ENCODE data around the gene NCOA7. TPM values are rescaled to one million over a fixed set of nuclear protein-coding genes. Genes with fewer than 3 reads are reported as not detected.

The NCOA7 gene
- total and polyA plus RNA-seq, 11 donors = 3.8 to 23.1 (median 8.2) TPM

- Histone ChIP-seq H3K4me1 (peaks cover 0 to 50% (median 23%) of the 10 kb centered on the region in 12 donors), H3K27ac (peak overlapping the region in 8 of 12 donors; percentile 1 to 46 (median 21)), H3K36me3 (no peaks in the 10 kb centered on the region), H3K4me3 (no peak overlapping the region), H3K9me3 (no peaks in the 10 kb centered on the region), H3K27me3 (no peaks in the 10 kb centered on the region)
- DNase-seq (no peak), ATAC-seq (peak in 1 of 4 donors; percentile 68)
- intact Hi-C loops (cut with DNase I) = loop anchor here in 3 of 10 donors (5.0 kb wide), 1 partner anchor 48 kb away; the partner anchor contains the start of gene NCOA7 (in 3 of the 3)
- 43 to 58% (median 51%) methylated on average over 1 of the region's 1 CpG for WGBS, 4 donors
- no peak for TF ChIP-seq CTCF (IDR thresholded peaks at IDR 0.05)
- no peak for TF ChIP-seq POLR2A (IDR thresholded peaks at IDR 0.05)
These were observed 49.1 kb downstream of the NCOA7 start for GRCh38 chr6:125839879-125840278.

- peaks cover 0 to 51% (median 28%) of the 10 kb centered on the region in 12 donors for H3K4me1 ChIP-seq
- no peaks in the 10 kb centered on the region for H3K27me3 ChIP-seq
- intact Hi-C loops (cut with DNase I) = loop anchor here in 1 of 10 donors (5.0 kb wide), 1 partner anchor 49 kb away; the partner anchor contains the start of gene NCOA7
- no peak for DNase-seq
- no peak for TF ChIP-seq POLR2A (IDR thresholded peaks at IDR 0.05)
- no peak for ATAC-seq
- 96 to 98% (median 98%) methylated on average over 5 of the region's 5 CpGs for WGBS, 4 donors
- no peak overlapping the region for H3K27ac ChIP-seq
- H3K36me3 ChIP-seq = no peaks in the 10 kb centered on the region
- H3K4me3 ChIP-seq = no peak overlapping the region
- no peaks in the 10 kb centered on the region for H3K9me3 ChIP-seq
These were observed 50.8 kb downstream of the NCOA7 start for GRCh38 chr6:125841356-125842090.

GRCh38 chr6:125842091-125842626 is 51.4 kb downstream of the NCOA7 start:
- no peak for TF ChIP-seq CTCF (IDR thresholded peaks at IDR 0.05)
- no peak for TF ChIP-seq POLR2A (IDR thresholded peaks at IDR 0.05)
- H3K27me3 ChIP-seq = no peaks in the 10 kb centered on the region
- intact Hi-C loops (cut with DNase I) = loop anchor here in 1 of 10 donors (5.0 kb wide), 1 partner anchor 50 kb away; the partner anchor contains the start of gene NCOA7
- no peaks in the 10 kb centered on the region for H3K9me3 ChIP-seq
- H3K27ac ChIP-seq = no peak overlapping the region
- peaks cover 0 to 52% (median 31%) of the 10 kb centered on the region in 12 donors for H3K4me1 ChIP-seq
- H3K36me3 ChIP-seq = no peaks in the 10 kb centered on the region
- no peak overlapping the region for H3K4me3 ChIP-seq
- no peak for DNase-seq
- 94 to 96% (median 95%) methylated on average over 5 of the region's 5 CpGs for WGBS, 4 donors
- ATAC-seq = no peak

GRCh38 chr6:125843593-125843992 is 52.8 kb downstream of the NCOA7 start:
- Histone ChIP-seq H3K4me3 (no peak overlapping the region), H3K36me3 (no peaks in the 10 kb centered on the region), H3K4me1 (peaks cover 0 to 45% (median 31%) of the 10 kb centered on the region in 12 donors), H3K27me3 (no peaks in the 10 kb centered on the region), H3K9me3 (no peaks in the 10 kb centered on the region), H3K27ac (peak overlapping the region in 8 of 12 donors; percentile 19 to 69 (median 40))
- intact Hi-C loops (cut with DNase I) = loop anchor here in 1 of 10 donors (5.0 kb wide), 1 partner anchor 51 kb away; the partner anchor contains the start of gene NCOA7
- 90 to 100% (median 93%) methylated on average over 1 of the region's 1 CpG for WGBS, 4 donors
- TF ChIP-seq CTCF (IDR thresholded peaks at IDR 0.05) (no peak), POLR2A (IDR thresholded peaks at IDR 0.05) (no peak)
- DNase-seq = no peak
- ATAC-seq = no peak

Measured in heart left ventricle (tissue), 16 donors.